ENCODE data around the gene CD164L2.
"Not testable (repeated sequence)": the region's sequence is repeated elsewhere in the genome, so short reads cannot be mapped to it uniquely, and the experiment has no call there.

The CD164L2 gene

DNA sequence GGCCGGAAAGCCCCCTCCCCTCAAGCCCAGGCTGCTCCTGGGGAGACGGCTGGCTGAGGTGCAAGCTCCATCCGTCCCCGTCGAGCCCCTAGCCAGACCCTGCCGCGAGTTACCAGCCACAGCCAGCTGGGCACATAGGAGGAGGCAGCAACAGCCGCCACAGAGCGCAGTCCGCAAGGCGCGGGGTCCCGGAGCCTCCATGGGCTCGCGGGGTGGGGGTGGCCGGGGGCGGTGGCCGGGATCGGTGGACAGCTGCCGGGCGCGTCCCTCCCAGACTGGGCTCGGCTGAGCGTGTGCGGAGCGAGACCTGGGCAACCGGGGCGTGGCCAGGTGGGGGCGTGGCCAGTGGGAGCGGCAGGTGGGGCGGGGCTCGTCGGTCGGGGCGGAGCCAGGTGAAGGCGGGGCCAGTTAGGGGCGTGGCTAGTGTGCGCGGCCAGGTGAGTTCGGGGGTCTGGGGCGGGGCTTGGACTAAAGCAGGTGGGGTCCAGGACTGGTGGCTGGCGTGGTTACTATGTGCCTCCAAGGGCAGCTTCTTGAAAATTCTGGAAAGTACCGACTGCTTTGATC is at the start of gene CD164L2:
Gene CD164L2, minus strand, starts transcription at position 295 of the 567 bp plus-strand sequence. Its CDS starts 94 bp downstream, at position 201.
- DNase-seq, result peak; percentile 40

DNA sequence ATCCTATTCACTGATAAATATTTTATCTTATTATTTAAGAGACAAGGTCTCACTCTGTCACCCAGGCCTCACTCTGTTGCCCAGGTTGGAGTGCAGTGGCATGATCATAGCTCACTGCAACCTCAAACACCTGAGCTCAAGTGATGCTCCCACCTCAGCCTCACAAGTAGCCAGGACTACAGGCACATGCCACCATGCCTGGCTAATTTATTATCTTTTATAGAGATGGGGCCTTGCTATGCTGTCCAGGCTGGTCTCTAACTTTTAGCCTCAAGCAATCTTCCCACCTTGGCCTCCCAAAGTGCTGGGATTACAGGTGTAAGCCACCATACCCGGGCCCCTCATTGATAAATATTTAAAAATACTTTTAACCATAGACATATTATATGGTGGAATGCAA is 49.6 kb upstream of the CD164L2 start:
- DNase-seq, result not testable (repeated sequence)

DNA sequence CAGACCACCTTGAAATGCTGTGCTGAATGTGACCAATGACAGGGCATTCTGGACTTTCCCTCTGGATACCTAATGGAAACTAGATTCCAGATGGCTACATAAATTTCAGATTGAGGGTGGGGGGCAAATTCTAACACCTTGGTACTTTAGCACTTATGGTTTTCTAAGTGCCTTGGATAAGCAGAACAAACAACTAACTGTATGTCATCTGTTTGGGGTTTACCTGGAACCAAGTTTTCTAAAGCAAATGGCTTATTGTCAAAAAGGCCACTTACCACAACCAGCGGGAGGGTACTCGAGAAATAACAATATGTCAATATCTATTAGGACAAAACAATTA is 48.4 kb upstream of the CD164L2 start:
- no peak for DNase-seq

DNA sequence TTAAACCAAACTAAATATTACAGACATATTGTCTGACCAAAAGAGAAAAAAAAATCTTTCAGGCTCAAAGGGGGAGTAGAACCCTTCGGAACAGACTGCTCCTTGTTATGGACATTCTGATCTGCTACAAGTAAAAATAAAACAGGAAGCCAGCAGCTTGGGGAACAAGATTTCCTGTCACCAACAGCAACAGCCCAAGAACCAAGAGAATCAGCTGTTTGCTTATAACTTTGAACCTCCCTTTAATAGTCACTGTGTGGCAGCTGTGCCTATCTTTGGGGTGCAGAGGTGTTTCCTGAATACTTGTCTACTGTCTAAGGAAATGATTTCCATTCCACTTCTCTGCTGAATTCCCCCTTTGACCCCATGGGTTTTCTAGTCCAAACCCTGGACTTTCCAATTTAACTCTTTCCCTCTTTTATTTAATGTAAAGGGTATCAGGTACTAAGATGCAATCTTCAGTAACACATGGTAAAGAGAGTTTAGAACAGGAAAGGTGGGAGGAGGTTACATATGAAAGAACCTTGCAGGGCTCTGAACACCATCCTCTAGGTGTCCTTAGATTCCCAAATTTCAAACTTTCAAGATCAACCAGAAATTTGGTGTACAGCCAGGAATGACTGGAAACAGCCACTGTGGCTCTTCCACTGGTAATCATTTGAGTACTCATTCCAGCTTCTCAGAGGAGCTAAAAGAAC is 47.9 kb upstream of the CD164L2 start:
- DNase-seq, result no peak

DNA sequence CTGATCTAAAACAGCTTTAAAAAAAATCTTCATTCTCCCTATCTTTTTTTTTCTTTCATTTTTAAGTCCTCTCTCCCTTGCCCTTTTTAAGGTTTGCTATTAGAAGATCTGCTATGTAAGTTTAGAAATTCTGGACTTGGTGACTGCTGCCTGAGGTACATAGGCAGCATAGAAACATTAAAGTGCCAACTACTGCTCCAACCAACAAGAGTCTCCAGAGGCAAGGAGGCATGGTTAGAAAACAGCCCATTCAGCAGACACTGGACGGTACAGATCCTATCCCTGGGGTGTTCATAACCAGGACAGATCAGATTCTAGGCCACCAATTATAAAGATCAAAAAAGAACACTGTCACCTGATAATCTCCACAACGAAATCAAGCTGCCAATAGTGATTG is 45.9 kb upstream of the CD164L2 start:
- DNase-seq, result no peak

DNA sequence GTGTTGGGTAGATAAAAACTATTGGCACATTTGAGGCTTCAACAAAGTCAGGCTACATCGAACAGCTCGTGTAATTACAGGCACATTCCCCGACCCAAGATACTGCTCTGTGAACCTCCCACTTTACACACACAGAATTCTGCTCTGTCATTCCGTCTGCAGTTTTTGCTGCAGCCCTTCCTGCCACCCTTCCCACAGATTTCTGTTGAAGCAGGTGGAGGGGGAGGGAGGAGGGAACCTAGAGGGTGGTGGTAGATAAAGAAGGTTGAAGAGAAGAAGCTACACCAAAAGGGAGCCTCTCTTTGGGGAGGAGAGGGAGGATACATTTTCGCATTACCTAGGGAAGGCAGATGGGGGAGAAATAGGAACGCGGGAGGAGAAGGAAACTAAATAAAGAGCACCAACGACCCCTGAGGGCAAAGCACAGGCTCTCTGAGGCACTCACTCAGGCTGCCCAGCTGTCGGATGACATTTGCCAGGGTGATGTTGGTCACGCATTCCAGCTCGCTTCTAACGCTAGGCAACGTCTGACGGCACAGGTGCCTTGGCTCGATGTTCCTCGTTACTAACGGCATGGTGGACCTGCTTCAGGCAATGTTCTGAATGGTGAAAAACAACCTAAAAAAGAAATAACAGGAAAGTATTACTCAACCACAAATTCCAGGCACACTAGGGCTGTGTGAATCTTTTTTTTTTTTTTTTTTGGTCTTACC is 45.3 kb upstream of the CD164L2 start:
- DNase-seq, result no peak

DNA sequence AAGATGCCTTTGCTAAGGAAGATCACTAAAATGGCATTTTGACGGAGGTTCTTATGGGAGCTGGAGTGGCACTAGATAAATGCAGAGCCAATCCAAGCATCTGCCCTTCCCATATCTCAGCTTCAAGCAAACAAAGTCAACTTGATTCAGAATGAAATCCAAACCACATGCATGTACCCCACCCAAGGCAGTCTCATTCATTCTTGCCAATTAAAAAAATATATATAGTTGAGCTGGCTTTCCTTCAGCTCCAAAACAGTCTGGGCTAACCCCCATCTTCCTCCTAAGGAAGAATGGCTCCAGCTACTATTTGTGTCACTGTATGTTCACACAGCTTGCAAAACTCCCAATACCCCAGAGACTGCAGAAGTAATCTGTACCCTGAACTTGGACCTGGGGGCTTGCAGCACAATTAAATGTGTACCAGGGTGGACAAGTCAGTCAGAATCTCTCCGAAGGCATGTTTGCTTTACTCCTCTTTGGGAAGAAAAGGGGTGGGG is 44.7 kb upstream of the CD164L2 start:
- DNase-seq, result no peak

DNA sequence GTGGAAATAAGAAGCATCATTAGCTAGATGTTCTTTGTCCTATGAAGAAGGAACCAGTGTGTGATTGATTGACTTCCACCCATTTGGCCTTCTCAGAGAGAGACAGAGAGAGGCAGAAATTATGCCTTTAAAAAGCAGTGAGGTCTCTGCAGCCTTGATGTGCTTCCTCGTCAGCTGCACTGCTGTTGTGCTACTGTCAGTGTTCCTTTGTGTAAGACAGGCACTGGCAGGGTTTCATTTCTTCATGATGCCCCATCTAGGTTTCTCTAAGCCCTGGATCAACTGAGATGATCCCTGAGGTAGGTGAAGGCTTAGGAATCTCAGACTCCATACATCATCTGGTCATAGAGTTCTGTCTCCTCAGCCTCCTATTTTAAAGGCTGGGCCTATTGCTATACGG is 44.2 kb upstream of the CD164L2 start:
- no peak for DNase-seq

DNA sequence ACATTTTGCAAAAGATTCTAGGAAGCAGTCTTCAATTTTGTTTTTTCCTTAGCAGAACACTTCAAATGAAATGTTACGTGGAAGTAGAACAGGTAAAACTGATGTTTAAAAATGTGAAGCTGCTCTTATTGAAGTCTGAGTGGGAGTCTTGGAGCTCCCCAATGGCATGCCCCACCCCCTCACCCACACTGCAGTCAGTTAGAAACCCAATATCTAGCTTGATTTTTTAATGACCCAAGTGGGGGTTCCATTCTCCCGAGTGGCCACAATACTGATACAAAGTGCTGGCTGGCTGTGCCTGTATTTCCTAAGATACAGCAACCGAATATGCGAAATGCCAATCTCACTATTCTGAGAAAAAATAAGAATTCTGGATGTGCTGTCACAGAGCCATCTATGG is 40.6 kb upstream of the CD164L2 start:
- DNase-seq, result no peak

DNA sequence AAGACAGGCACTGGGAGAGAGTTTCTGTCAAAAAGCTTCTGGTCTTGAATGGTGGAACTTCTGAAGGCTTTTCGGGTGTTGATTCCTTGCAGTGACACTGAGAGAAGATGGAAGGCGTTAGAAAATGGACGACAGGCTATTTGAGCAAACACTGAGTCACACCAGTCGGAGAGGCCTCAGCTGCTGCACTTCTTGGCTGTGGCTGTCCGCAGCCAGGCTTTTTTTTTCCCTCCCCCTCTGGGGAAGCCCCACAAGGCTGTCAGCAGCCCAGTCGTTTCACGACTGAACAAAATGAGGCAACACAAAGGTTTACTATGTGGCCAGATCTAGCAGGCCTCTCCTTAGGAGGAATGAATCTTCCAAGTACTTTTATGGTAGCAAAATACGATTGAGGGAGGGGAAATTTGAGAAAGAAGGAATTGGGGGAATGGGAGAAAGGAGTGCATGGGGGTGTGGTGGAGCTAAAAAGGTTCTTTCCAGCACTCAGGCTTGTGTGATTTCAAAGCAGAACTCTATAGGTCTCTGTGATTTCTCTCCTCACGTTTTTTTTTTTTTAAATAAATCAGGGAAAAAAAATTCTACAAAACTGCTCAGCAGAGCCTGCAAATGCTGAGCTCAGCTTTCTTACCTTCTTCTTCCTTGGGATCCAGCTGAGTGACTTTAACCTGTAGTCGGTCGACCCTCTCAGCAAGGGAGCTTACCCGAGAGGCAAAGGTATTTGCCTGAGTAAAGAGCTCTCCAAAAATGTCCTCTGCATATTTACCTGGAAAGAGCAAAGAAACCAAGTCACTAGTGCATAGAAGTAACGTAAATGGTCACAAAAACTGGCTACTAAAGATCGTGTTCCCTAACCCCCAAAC is 35.4 kb upstream of the CD164L2 start:
- peak; percentile 90 for DNase-seq

DNA sequence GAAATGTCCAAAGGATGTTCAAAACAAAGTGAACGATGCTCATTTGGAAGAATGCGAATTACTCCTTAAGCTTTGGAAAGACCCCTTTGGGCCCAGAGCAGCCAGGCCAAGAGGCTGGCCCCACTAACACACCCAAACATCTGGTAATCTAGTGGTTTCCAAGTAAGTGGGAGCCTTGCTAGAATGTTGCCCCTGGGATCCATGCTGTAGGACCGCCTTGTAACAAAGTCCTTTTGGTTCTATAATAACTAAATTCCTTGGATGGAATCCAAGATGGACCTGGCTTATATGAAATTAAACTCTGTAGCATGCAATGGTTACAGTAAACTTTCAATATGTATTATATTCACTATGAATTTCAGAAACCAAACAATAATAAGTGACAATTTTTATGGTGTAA is 34.6 kb upstream of the CD164L2 start:
- no peak for DNase-seq

DNA sequence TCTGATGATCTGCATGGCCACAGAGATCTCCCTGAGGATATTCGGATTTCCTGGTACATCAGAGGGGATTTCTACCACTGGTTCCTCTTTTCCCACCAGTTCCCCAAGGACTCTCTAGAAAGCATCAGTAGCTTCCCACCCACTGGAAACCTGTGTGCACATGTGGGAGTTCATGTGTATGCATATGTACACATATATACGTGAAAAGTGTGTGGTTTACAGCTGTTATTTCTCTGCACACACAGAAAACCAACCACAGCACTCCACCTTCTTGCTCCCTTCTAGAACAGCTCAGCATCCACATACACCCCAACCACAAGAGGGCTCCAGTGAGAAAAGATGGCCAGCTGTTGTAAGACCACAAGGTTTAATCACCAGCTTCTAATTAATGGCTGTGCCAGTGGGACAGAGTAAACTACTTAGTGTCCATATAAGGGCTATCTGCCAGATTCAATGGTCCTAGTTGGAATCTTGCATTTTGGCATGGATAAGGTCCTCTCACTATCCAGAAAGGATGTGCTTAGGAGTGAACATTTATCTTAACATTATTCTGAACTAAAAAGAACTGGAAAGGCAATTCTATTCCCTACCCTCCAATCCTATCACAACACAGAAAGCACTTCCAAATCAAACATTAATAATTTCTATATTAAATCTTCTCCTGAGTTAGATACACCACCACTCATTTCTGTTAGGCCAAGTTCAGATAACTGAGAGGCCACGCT is 33.4 kb upstream of the CD164L2 start:
- DNase-seq, result peak; percentile 81

DNA sequence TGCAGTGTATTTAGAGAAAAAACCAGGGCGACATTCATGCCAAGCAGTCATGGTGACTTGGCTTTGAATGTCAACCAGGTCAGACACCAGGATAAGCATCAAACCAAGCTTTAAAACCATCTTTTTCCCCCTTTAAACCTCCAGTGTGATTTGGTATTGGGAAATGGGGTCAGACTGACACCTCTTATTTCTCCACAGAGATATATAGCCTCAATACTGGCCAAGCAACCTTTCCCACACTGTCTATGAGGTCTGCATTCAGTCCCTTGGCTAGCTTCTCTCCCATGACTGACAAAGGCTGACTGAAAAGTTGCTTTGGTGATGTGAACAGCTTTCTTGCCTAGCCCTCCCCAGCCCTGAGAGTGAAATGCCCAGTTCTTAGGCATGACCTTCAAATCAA is 31.0 kb upstream of the CD164L2 start:
- no peak for DNase-seq

DNA sequence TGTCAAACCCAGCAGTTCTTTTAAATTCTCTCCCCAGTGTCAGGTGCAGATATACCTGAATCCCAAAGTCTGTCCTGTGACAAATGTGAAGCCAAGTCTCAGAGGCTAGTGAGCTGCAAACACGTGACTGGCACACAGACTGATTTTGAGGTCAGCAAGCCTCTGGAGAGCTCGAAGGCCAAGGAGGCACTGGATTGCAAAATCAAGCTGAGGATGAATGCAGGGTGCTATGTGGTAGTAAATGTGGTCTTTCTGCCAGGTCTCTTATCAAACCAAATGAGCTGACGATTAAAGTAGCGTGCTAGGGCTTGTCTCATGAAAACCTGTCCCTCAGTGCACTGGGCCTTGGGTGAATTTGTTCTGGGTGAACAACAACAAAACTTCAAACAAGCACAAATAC is 29.9 kb upstream of the CD164L2 start:
- no peak for DNase-seq

DNA sequence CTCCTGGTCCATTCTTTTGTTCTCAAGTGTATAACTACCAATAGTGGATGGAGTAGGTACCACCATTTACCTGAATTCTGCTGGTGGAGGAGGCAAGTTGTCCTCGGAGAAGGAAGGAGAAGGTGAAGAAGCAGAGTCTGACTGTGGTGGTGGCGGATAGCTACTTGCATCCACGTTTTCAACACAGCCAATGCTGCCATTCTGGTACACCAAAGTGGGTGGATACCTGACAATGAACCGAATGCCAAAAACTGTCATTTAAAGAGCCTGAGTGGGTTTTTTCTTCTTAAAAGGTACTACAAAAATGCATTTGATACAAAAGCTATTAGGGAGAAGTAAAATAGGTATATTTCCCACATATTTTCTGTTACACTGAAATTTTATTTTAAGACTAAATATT is 29.4 kb upstream of the CD164L2 start:
- DNase-seq, result no peak

DNA sequence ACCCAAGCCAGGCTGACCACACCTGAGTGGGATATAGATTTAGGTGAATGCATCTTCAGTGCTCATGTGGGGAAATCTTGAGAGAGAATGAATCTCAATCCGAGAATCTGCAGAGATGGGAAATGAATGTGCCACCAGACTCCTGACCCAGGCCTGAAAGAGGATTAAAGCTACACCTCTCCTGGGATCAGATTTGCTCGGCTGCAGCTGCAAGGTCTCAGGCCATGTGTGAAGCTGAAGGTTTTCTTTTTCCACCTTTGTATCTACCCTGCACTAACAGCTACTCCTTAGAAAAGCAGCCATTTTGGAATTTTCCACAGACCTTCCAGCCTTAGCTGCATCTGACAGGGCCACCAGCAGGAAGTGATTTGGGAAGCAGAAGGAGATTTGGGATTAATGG is 27.6 kb upstream of the CD164L2 start:
- DNase-seq, result no peak

DNA sequence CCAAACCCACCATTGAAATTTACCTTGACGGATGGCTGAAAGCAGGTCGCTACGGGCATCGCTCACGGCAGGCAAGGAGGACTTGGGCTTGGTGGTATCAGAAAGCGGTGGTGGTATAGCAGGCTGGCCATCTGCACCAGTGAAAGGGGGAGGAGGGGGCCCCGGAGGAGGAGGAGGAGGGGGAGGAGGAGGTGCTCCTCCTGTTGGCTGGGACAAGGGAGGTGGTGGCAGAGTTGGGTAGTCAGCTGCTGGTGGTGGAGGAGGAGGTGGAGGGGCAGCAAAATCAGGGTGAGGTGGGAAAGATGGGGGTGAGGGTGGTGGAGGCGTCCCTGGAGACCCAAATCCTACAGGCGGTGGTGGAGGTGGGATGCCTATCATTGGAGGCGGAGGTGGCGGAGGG is 26.5 kb upstream of the CD164L2 start:
- no peak for DNase-seq

DNA sequence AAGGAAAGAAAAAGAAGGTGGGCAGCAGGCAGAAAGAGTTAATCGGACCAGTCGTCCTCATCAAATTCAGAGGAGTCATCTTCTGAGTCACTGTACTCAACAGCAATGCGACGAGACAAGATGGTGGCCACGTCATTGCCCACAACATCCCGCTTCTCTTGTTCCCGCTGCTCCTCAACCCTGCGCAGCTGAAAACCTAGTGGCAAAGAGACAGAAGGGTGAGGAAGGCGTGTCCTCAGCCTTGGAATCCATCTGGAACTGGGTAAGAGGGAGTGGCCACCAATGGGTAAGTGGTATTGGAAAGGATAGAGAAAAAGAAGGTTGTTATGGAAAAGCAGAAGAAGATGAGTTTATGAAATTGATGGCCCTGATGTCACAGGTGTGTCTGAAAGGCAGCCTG is 25.0 kb upstream of the CD164L2 start:
- DNase-seq, result no peak

DNA sequence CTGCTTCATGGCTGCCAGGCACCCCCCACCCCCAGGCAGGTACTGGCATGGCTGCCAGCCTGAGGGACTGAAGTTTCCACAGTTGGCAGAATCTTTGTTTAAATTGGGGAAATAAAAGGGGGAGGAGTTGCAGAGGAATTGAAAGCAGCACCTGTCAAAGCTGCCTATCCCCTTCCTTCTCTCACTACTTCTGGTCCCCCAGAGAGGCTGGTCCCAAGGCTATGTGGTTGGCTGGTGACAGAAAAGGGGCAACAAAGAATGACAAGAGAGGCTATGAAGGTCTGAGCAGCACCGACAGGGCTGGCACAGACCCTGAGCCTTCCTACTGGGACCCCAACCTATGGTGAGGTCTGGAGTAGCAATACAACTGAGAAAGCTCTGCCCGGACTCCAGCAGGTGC is 23.7 kb upstream of the CD164L2 start:
- DNase-seq, result not testable (repeated sequence)

DNA sequence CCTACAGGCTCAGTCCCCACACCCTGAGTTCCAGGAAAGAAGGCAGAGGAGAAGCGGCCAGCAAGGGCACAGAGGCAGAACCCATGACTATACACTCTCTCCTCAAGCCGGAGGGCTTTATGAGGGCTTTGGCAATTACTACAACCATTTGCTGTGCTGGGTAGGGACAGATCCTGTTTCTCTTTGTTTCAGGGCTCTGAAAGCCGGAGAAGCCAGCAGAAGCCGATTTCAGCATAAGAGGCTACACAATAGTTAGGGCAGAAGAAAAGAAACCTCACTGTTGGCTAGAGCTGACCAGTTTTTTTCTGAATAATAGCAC is 23.2 kb upstream of the CD164L2 start:
- no peak for DNase-seq

DNA sequence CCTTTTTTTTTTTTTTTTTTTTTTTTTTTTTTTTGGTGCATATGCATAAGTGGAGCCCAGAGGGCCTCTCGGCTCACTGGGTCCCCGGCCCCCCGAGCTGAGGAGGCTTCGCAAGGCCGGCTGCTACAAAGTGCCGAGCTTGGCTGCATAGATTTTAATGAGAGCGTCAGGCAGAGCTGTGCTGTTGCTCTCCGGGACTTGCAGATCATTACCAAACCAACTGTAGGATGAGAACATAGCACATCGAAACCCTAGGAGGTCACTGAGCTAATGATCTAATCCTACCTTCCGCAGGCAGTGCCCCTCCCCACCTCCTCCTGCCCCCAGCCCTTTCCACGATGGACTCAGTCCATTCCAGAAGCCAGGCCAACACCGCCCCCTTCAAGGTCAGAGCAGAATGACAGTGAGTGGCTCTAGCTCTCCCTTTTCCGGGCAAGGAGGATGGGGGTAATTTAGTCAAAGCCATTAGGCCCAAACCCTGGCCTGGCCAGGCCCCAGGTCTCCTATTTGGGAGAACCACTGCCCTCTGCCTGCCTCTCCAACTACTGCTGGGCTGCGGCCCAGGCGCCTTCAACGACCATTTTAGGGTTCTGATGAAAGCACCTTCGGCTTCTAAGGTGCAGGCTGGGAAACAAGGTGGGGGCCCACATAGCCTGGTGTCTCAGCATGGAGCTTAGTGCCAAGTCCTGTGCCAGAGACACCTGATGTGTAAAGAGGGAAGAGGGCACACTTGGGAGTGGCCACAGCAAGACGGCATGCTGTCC is 22.6 kb upstream of the CD164L2 start:
- DNase-seq, result not testable (repeated sequence)

DNA sequence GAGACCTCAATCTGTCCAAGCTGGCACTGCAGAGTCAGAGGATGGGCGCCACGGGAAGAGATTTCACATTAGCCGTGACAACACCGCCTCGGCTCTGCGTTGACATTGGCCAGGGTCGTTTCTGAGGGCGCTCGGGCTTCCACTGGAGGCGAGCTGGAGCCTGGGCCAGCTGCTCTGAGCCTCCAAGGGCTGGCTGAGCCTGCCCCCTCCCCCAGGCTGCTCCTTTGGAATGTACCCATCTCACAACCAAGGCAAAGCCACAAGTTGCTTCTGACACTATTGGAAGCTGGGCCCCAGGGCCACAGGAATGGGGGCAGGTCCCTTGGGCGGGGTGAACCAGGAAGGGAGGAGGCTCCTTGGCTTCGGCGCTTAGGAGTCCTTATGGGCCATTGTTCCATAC is 21.9 kb upstream of the CD164L2 start:
- DNase-seq, result no peak

All from activated CD4-positive, alpha-beta T cell treated with anti-CD3 and anti-CD28 coated beads, Interleukin-2, amount 50 U/mL, for 16 hours (primary cell).